Spinal cord (tissue), 10 donors: Measurements from ENCODE around the gene RECQL5. TPM values are rescaled to one million over a fixed set of nuclear protein-coding genes. Genes with fewer than 3 reads are reported as not detected.

Experiments used
- DNase-seq, 6 donors: peaks; one replicate each; pipeline versions ENCODE4 v3.0.0 to v3.0.0-alpha.2; 2013 to 2015; ENCODE audit warnings: low spot score in 6 of 6, low read depth in 4 of 6
- H3K27ac ChIP-seq: one replicate; pipeline ENCODE4 v1.5.1; 2013; ENCODE audit warnings: low read depth, low read length, control low read depth
- H3K27me3 ChIP-seq: one replicate; pipeline ENCODE4 v1.6.1; 2013; ENCODE audit warnings: low read length; ENCODE audit not compliant: control insufficient read depth, insufficient read depth
- H3K36me3 ChIP-seq: one replicate; pipeline ENCODE4 v1.6.1; 2013; ENCODE audit warnings: low read length; ENCODE audit not compliant: control insufficient read depth, insufficient read depth
- H3K4me1 ChIP-seq: one replicate; pipeline ENCODE4 v1.6.1; 2013; ENCODE audit warnings: low read length; ENCODE audit not compliant: control insufficient read depth, insufficient read depth
- H3K4me3 ChIP-seq: one replicate; pipeline ENCODE4 v1.5.1; 2013; ENCODE audit warnings: low read depth, low read length, control low read depth
- H3K9me3 ChIP-seq: one replicate; pipeline ENCODE4 v1.6.1; 2013; ENCODE audit warnings: low read length; ENCODE audit not compliant: control insufficient read depth, insufficient read depth
- WGBS: methylation state at CpG from one replicate; pipeline ENCODE4 v1.1.5; 2013; ENCODE audit warnings: missing lambda C conversion rate; ENCODE audit not compliant: insufficient coverage; 5-methylcytosine and 5-hydroxymethylcytosine counted together
- polyA plus RNA-seq, 2 donors: library from polyadenylated mRNA; unstranded; fragments of 120-200 nt; gene quantifications; one replicate each; pipeline ENCODE4 v1.2.1, GENCODE V29; 2013; ENCODE audit not compliant: insufficient read length in 2 of 2
- total RNA-seq, 2 donors: library from RNA; depleted of rRNA in 1 of 2; stranded (reverse); fragments of 120-200 nt in 1 of 2; fragments of >200 nt in 1 of 2; gene quantifications; one replicate each; pipeline versions ENCODE4 v1.2.3 to v1.2.4, GENCODE V29; 2013 to 2014
- donor health status: healthy.

The RECQL5 gene
- total and polyA plus RNA-seq, 4 donors = 10.2 to 36.5 (median 28.7) TPM

GRCh38 chr17:75624714-75625345, 42.1 kb downstream of the RECQL5 start:
- Histone ChIP-seq H3K4me1 (peaks cover 7% of the 10 kb centered on the region), H3K27me3 (no peaks in the 10 kb centered on the region), H3K36me3 (peaks cover 85% of the 10 kb centered on the region), H3K9me3 (no peaks in the 10 kb centered on the region), H3K4me3 (no peak overlapping the region), H3K27ac (no peak overlapping the region)
- 92% methylated on average over 13 of the region's 23 CpGs for WGBS
- DNase-seq = no peak

GRCh38 chr17:75624021-75624420, 42.9 kb downstream of the RECQL5 start:
- H3K4me3 ChIP-seq = no peak overlapping the region
- DNase-seq = no peak
- peaks cover 85% of the 10 kb centered on the region for H3K36me3 ChIP-seq
- H3K27me3 ChIP-seq = no peaks in the 10 kb centered on the region
- H3K27ac ChIP-seq = no peak overlapping the region
- H3K4me1 ChIP-seq = peaks cover 7% of the 10 kb centered on the region
- no peaks in the 10 kb centered on the region for H3K9me3 ChIP-seq
- WGBS = 88% methylated on average over 5 of the region's 12 CpGs

GRCh38 chr17:75623386-75623785, 43.6 kb downstream of the RECQL5 start:
- no peak overlapping the region for H3K27ac ChIP-seq
- peaks cover 7% of the 10 kb centered on the region for H3K4me1 ChIP-seq
- peaks cover 84% of the 10 kb centered on the region for H3K36me3 ChIP-seq
- H3K4me3 ChIP-seq = no peak overlapping the region
- H3K27me3 ChIP-seq = no peaks in the 10 kb centered on the region
- DNase-seq = no peak
- WGBS = 97% methylated on average over 6 of the region's 9 CpGs
- H3K9me3 ChIP-seq = no peaks in the 10 kb centered on the region

- H3K9me3 ChIP-seq = no peaks in the 10 kb centered on the region
- no peak overlapping the region for H3K27ac ChIP-seq
- peaks cover 7% of the 10 kb centered on the region for H3K4me1 ChIP-seq
- peaks cover 84% of the 10 kb centered on the region for H3K36me3 ChIP-seq
- H3K4me3 ChIP-seq = no peak overlapping the region
- WGBS = 90% methylated on average over 12 of the region's 15 CpGs
- DNase-seq = no peak
- H3K27me3 ChIP-seq = no peaks in the 10 kb centered on the region
These were observed 44.1 kb downstream of the RECQL5 start for GRCh38 chr17:75622771-75623273.

GRCh38 chr17:75622076-75622475, 44.9 kb downstream of the RECQL5 start:
- H3K36me3 ChIP-seq = peaks cover 86% of the 10 kb centered on the region
- 36% methylated on average over 5 of the region's 8 CpGs for WGBS

GRCh38 chr17:75621489-75621888, 45.5 kb downstream of the RECQL5 start:
- Histone ChIP-seq H3K36me3 (peaks cover 86% of the 10 kb centered on the region), H3K27ac (no peak overlapping the region), H3K4me3 (no peak overlapping the region), H3K27me3 (no peaks in the 10 kb centered on the region), H3K4me1 (peaks cover 6% of the 10 kb centered on the region), H3K9me3 (no peaks in the 10 kb centered on the region)
- 100% methylated on average over 2 of the region's 4 CpGs for WGBS
- no peak for DNase-seq

More at GRCh38 chr17:75622076-75622475, 44.9 kb downstream of the RECQL5 start:
- Histone ChIP-seq H3K4me3 (no peak overlapping the region), H3K27ac (no peak overlapping the region), H3K27me3 (no peaks in the 10 kb centered on the region), H3K4me1 (peaks cover 7% of the 10 kb centered on the region), H3K9me3 (no peaks in the 10 kb centered on the region)
- DNase-seq = no peak

GRCh38 chr17:75619506-75620431, 47.2 kb downstream of the RECQL5 start:
- no peaks in the 10 kb centered on the region for H3K9me3 ChIP-seq
- H3K4me1 ChIP-seq = no peaks in the 10 kb centered on the region
- no peak overlapping the region for H3K27ac ChIP-seq
- peaks cover 86% of the 10 kb centered on the region for H3K36me3 ChIP-seq
- no peaks in the 10 kb centered on the region for H3K27me3 ChIP-seq
- WGBS = 73% methylated on average over 36 of the region's 36 CpGs
- H3K4me3 ChIP-seq = no peak overlapping the region
- DNase-seq = no peak

GRCh38 chr17:75617675-75618074, 49.3 kb downstream of the RECQL5 start:
- no peak for DNase-seq
- H3K4me3 ChIP-seq = no peak overlapping the region
- H3K4me1 ChIP-seq = no peaks in the 10 kb centered on the region
- no peaks in the 10 kb centered on the region for H3K9me3 ChIP-seq
- H3K27me3 ChIP-seq = no peaks in the 10 kb centered on the region
- 93% methylated on average over 3 of the region's 11 CpGs for WGBS
- H3K27ac ChIP-seq = no peak overlapping the region
- peaks cover 88% of the 10 kb centered on the region for H3K36me3 ChIP-seq

GRCh38 chr17:75617218-75617617, 49.7 kb downstream of the RECQL5 start:
- Histone ChIP-seq H3K4me3 (no peak overlapping the region), H3K27ac (no peak overlapping the region), H3K36me3 (peaks cover 90% of the 10 kb centered on the region), H3K9me3 (no peaks in the 10 kb centered on the region), H3K27me3 (no peaks in the 10 kb centered on the region), H3K4me1 (no peaks in the 10 kb centered on the region)
- 95% methylated on average over 16 of the region's 16 CpGs for WGBS
- no peak for DNase-seq
